GM18499 (cell line): ENCODE results near the gene LTA4H.

Source experiments
- ATAC-seq: cut with Tn5 transposase; IDR thresholded peaks from one replicate; pipeline ENCODE4 v1.9.1; 2021; ENCODE audit warnings: moderate number of reproducible peaks; ENCODE audit not compliant: insufficient read depth, unreplicated experiment

The LTA4H gene

GRCh38 chr12:95966287-95966870 lies 69.0 kb downstream of the LTA4H start:
- no peak for ATAC-seq

- ATAC-seq: no peak
Measured at GRCh38 chr12:95963096-95963495, 72.3 kb downstream of the LTA4H start.

GRCh38 chr12:95962222-95962621 lies 73.2 kb downstream of the LTA4H start:
- no peak for ATAC-seq

- no peak for ATAC-seq
Measured at GRCh38 chr12:95960241-95960640, 75.1 kb downstream of the LTA4H start.

GRCh38 chr12:95959107-95959506 lies 76.3 kb downstream of the LTA4H start:
- no peak for ATAC-seq

- no peak for ATAC-seq
Measured at GRCh38 chr12:95956557-95957145, 78.7 kb downstream of the LTA4H start.

- ATAC-seq: no peak
Measured at GRCh38 chr12:95955549-95956159, 79.7 kb downstream of the LTA4H start.

- no peak for ATAC-seq
Measured at GRCh38 chr12:95953000-95953399, 82.4 kb downstream of the LTA4H start.

- ATAC-seq: no peak
Measured at GRCh38 chr12:95951515-95951914, 83.9 kb downstream of the LTA4H start.
